Endothelial cell of umbilical vein (primary cell): ENCODE results near the gene ROBO2. TPM values are rescaled to one million over a fixed set of nuclear protein-coding genes. Genes with fewer than 3 reads are reported as not detected.

Experiments used
- BruUV-seq: library from RNA; stranded (reverse); fragments of 400-500 nt; replicated peaks from 2 replicates; lab custom pipeline; 2021; lab: Mats Ljungman, UMichigan
- CTCF ChIA-PET: fragments of 300-600, 350-600 bp; sonication (Branson Sonifier 250); formaldehyde crosslinking; loops from one replicate; lab custom pipeline; 2021; ENCODE audit warnings: antibody characterized with exemption, inconsistent platforms; lab: Charles Lee
- POLR2A ChIA-PET: fragments of 300-600, 350-600 bp; sonication (Branson Sonifier 250); formaldehyde crosslinking; loops from one replicate; lab custom pipeline; 2021; ENCODE audit warnings: antibody characterized with exemption, inconsistent platforms; lab: Charles Lee
- DNase-seq: peaks from one replicate; pipeline ENCODE4 v3.0.0-alpha.2; 2011; ENCODE audit warnings: low read depth, low spot score
- FAIRE-seq: peaks from 2 replicates; lab custom pipeline; 2011; peaks lifted over from hg19 to GRCh38; lab: Jason Lieb, UNC
- H2AFZ ChIP-seq: 2 replicates; pipeline ENCODE4 v1.6.0; 2012; ENCODE audit warnings: low read depth, low read length, control low read depth, inconsistent platforms
- H3K27ac ChIP-seq: 2 replicates; pipeline ENCODE4 v1.5.1; 2011; ENCODE audit warnings: low read depth, mild to moderate bottlenecking, control low read depth, low read length, moderate library complexity; ENCODE audit not compliant: insufficient read depth
- H3K27me3 ChIP-seq, 2 experiments: 2 replicates each; pipeline versions ENCODE4 v1.6.0 to v1.6.1; 2011; ENCODE audit warnings: low read length in 2 of 2, mixed read lengths in 1 of 2; ENCODE audit not compliant: control insufficient read depth in 2 of 2, insufficient read depth in 2 of 2
- H3K36me3 ChIP-seq, 2 experiments: 2 replicates in 1 of 2; 3 replicates in 1 of 2; pipeline ENCODE4 v1.5.1; 2011; ENCODE audit warnings: low read length in 2 of 2, mild to moderate bottlenecking in 1 of 2, moderate library complexity in 1 of 2; ENCODE audit not compliant: control insufficient read depth in 2 of 2, insufficient read depth in 2 of 2; ENCODE audit errors: extremely low read depth in 1 of 2
- H3K4me1 ChIP-seq: 3 replicates; pipeline ENCODE4 v1.5.1; 2011; ENCODE audit warnings: mild to moderate bottlenecking, low read length; ENCODE audit not compliant: control insufficient read depth, insufficient read depth; ENCODE audit errors: extremely low read depth
- H3K4me2 ChIP-seq: 2 replicates; pipeline ENCODE4 v1.6.1; 2011; ENCODE audit warnings: low read length, control low read depth, mixed read lengths; ENCODE audit not compliant: insufficient read depth
- H3K4me3 ChIP-seq, 3 experiments: fragments of 200-600 bp in 1 of 3; sonication (generic), shearing (Covaris generic) in 1 of 3; replicated peaks in 1 of 3; 2 replicates each; pipeline ENCODE4 v1.5.1; 2011 to 2016; ENCODE audit warnings: control low read depth in 3 of 3, low read length in 3 of 3, mild to moderate bottlenecking in 2 of 3, inconsistent platforms in 1 of 3, low read depth in 1 of 3, moderate library complexity in 1 of 3; ENCODE audit not compliant: insufficient read depth in 1 of 3
- H3K79me2 ChIP-seq: 2 replicates; pipeline ENCODE4 v1.6.0; 2012; ENCODE audit warnings: low read length, inconsistent platforms; ENCODE audit not compliant: control insufficient read depth, insufficient read depth
- H3K9ac ChIP-seq: replicated peaks from 2 replicates; pipeline ENCODE3; 2011; ENCODE audit warnings: low read length, control low read depth; ENCODE audit not compliant: insufficient read depth; ENCODE audit errors: extremely low read depth
- H3K9me1 ChIP-seq: replicated peaks from 3 replicates; pipeline ENCODE4 v1.6.0; 2011; ENCODE audit warnings: mild to moderate bottlenecking, low read length; ENCODE audit not compliant: control insufficient read depth, insufficient read depth; ENCODE audit errors: extremely low read depth
- H3K9me3 ChIP-seq: replicated peaks from 2 replicates; pipeline ENCODE4 v1.5.1; 2012; ENCODE audit warnings: low read length, inconsistent platforms; ENCODE audit not compliant: control insufficient read depth, insufficient read depth
- H4K20me1 ChIP-seq: replicated peaks from 2 replicates; pipeline ENCODE3; 2011; ENCODE audit warnings: mild to moderate bottlenecking, low read length; ENCODE audit not compliant: control insufficient read depth, insufficient read depth; ENCODE audit errors: extremely low read depth
- EZH2 ChIP-seq: IDR thresholded peaks from 2 replicates; pipeline ENCODE4 v1.6.1; 2012; ENCODE audit warnings: borderline replicate concordance, low read depth, mild to moderate bottlenecking, moderate library complexity, low read length, inconsistent platforms; ENCODE audit not compliant: severe bottlenecking
- FOS ChIP-seq: IDR thresholded peaks from 2 replicates; pipeline ENCODE4 v1.6.1; 2011; ENCODE audit warnings: mild to moderate bottlenecking, low read length, moderate library complexity, borderline replicate concordance; ENCODE audit not compliant: insufficient read depth
- GATA2 ChIP-seq: IDR thresholded peaks from 2 replicates; pipeline ENCODE4 v1.7.0; 2011; ENCODE audit warnings: low read depth, mild to moderate bottlenecking, moderate library complexity, mixed read lengths, low read length; ENCODE audit not compliant: insufficient read length, insufficient read depth
- MAX ChIP-seq: IDR thresholded peaks from 2 replicates; pipeline ENCODE4 v1.6.1; 2011; ENCODE audit not compliant: insufficient read depth, insufficient read length
- MYC ChIP-seq: IDR thresholded peaks from one replicate; pipeline ENCODE4 v1.6.1; 2011; ENCODE audit warnings: mild to moderate bottlenecking, low read depth, low read length
- POLR2A ChIP-seq: IDR thresholded peaks from 2 replicates; pipeline ENCODE4 v1.6.1; 2012; ENCODE audit warnings: low read depth, mild to moderate bottlenecking, control low read depth, low read length
- POLR2AphosphoS5 ChIP-seq: IDR thresholded peaks from 2 replicates; pipeline ENCODE4 v1.6.1; 2012; ENCODE audit warnings: low read depth, mild to moderate bottlenecking, control low read depth, low read length, moderate library complexity; ENCODE audit not compliant: insufficient read depth
- dilution Hi-C: fragments of 300-500 bp; cut with MboI; formaldehyde crosslinking; loops from one replicate; pipeline ENCODE4 v1.15.0; 2019; ENCODE audit warnings: low sequenced_read_pairs; ENCODE audit not compliant: extremely low pct_ligation_motif_present
- intact Hi-C: fragments of 100-400 bp; cut with micrococcal nuclease; formaldehyde crosslinking; loops from one replicate; pipeline ENCODE4 v1.10.0; 2022
- polyA plus RNA-seq, 4 experiments: library from polyadenylated mRNA; depleted of rRNA in 3 of 4; stranded (reverse) in 3 of 4; unstranded in 1 of 4; fragments of >200 nt; gene quantifications; 2 replicates each; pipeline versions ENCODE4 v1.2.1 to v1.2.3, GENCODE V29; 2011 to 2012; ENCODE audit warnings: missing spikeins in 1 of 4
- total RNA-seq: library from RNA; stranded (reverse); gene quantifications from 2 replicates; pipeline ENCODE4 v1.2.3, GENCODE V29; 2021
- TF ChIP-seq, protein P1 (sequence below), 2 donors: IDR thresholded peaks; 1 replicate in 1 of 2; 2 replicates in 1 of 2; pipeline ENCODE4 v1.5.1; 2011; ENCODE audit warnings: low read length in 2 of 2, mild to moderate bottlenecking in 2 of 2, moderate library complexity in 2 of 2, control low read depth in 1 of 2, inconsistent platforms in 1 of 2, low read depth in 1 of 2; ENCODE audit not compliant: insufficient read depth in 1 of 2; ENCODE audit errors: extremely low read depth in 1 of 2

ROBO2 gene
- total and polyA plus RNA-seq, 2 donors (not counting 3 experiments of a cell fraction or from before 2014, with no cell fraction given) = not detected

- ChIA-PET POLR2A (no interaction called here), CTCF (no interaction called here)
- Histone ChIP-seq H3K4me1 (no peaks in the 10 kb centered on the region), H3K27ac (no peak overlapping the region), H3K36me3 (no peaks in the 10 kb centered on the region), H2AFZ (no peak overlapping the region), H4K20me1 (no peaks in the 10 kb centered on the region), H3K4me3 (no peak overlapping the region), H3K9me1 (no peaks in the 10 kb centered on the region), H3K79me2 (no peaks in the 10 kb centered on the region), H3K9me3 (no peaks in the 10 kb centered on the region), H3K27me3 (no peaks in the 10 kb centered on the region), H3K9ac (no peak overlapping the region), H3K4me2 (no peak overlapping the region)
- intact Hi-C loops = no loop called here
- no TSS peak for BruUV-seq
- dilution Hi-C loops = no loop called here
- FAIRE-seq (no peak), DNase-seq (no peak)
- TF ChIP-seq, protein P1, sequence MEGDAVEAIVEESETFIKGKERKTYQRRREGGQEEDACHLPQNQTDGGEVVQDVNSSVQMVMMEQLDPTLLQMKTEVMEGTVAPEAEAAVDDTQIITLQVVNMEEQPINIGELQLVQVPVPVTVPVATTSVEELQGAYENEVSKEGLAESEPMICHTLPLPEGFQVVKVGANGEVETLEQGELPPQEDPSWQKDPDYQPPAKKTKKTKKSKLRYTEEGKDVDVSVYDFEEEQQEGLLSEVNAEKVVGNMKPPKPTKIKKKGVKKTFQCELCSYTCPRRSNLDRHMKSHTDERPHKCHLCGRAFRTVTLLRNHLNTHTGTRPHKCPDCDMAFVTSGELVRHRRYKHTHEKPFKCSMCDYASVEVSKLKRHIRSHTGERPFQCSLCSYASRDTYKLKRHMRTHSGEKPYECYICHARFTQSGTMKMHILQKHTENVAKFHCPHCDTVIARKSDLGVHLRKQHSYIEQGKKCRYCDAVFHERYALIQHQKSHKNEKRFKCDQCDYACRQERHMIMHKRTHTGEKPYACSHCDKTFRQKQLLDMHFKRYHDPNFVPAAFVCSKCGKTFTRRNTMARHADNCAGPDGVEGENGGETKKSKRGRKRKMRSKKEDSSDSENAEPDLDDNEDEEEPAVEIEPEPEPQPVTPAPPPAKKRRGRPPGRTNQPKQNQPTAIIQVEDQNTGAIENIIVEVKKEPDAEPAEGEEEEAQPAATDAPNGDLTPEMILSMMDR (IDR thresholded peaks at IDR 0.05; ENCODE audit: extremely low read depth in 1 of 2, insufficient read depth in 1 of 2, low read depth in 1 of 2, low read length in 2 of 2) = no peak
- no peak for TF ChIP-seq POLR2A
- TF ChIP-seq EZH2 = no peak
- TF ChIP-seq FOS = no peak
- TF ChIP-seq MAX = no peak
- TF ChIP-seq POLR2AphosphoS5 = no peak
- TF ChIP-seq GATA2 = no peak
- no peak for TF ChIP-seq MYC
Observed at GRCh38 chr3:77620009-77620408, 580.1 kb downstream of the ROBO2 start.
